GM12878 (cell line): Measurements from ENCODE around the gene PTPRF. TPM values are rescaled to one million over a fixed set of nuclear protein-coding genes. Genes with fewer than 3 reads are reported as not detected.

Source experiments
- ATAC-seq: fragments of 200-7000 bp; cut with Tn5 transposase; 3 replicates; pipeline ENCODE4 v1.9.1; 2020; ENCODE audit warnings: mild to moderate bottlenecking, moderate library complexity
- BruUV-seq: library from RNA; stranded (reverse); fragments of 400-500 nt; replicated peaks from 2 replicates; lab custom pipeline; 2021; lab: Mats Ljungman, UMichigan
- CTCF ChIA-PET: fragments of 300-600 bp; sonication (Branson Sonifier 250); formaldehyde crosslinking; extraction: SDS; loops from one replicate; lab custom pipeline; 2021; ENCODE audit warnings: inconsistent platforms; lab: Yijun Ruan, JAX
- POLR2A ChIA-PET: fragments of 350-600 bp; formaldehyde crosslinking; extraction: SDS; loops from one replicate; lab custom pipeline; 2021; ENCODE audit warnings: inconsistent platforms; lab: Charles Lee
- RAD21 ChIA-PET: fragments of 300-600 bp; sonication (Branson Sonifier 250); formaldehyde crosslinking; loops from one replicate; lab custom pipeline; 2023; ENCODE audit warnings: antibody characterized with exemption; ENCODE audit not compliant: unreplicated experiment; lab: Charles Lee
- SMC1A ChIA-PET: fragments of 300-600 bp; sonication (Branson Sonifier 250); formaldehyde crosslinking; loops from one replicate; lab custom pipeline; 2023; ENCODE audit not compliant: unreplicated experiment, uncharacterized antibody; lab: Charles Lee
- DNase-seq: peaks from one replicate; pipeline ENCODE4 v3.0.0-alpha.2; 2011; ENCODE audit warnings: low read depth, low spot score
- FAIRE-seq: peaks from 3 replicates; lab custom pipeline; 2011; peaks lifted over from hg19 to GRCh38; lab: Jason Lieb, UNC
- H2AFZ ChIP-seq: 2 replicates; pipeline ENCODE4 v1.6.0; 2011; ENCODE audit warnings: low read depth, low read length, control low read depth; ENCODE audit not compliant: control insufficient read depth
- H3K27ac ChIP-seq: 2 replicates; pipeline ENCODE4 v1.5.1; 2011; ENCODE audit warnings: control low read depth; ENCODE audit not compliant: control insufficient read depth, insufficient read depth
- H3K27me3 ChIP-seq, 2 experiments: replicated peaks in 1 of 2; 2 replicates each; pipeline versions ENCODE4 v1.6.0 to v1.6.1; 2011; ENCODE audit warnings: low read length in 1 of 2; ENCODE audit not compliant: control insufficient read depth in 2 of 2, insufficient read depth in 2 of 2
- H3K36me3 ChIP-seq, 2 experiments: 2 replicates each; pipeline ENCODE4 v1.5.1; 2011; ENCODE audit warnings: low read length in 1 of 2; ENCODE audit not compliant: control insufficient read depth in 2 of 2, insufficient read depth in 2 of 2
- H3K4me1 ChIP-seq: 2 replicates; pipeline ENCODE4 v1.6.1; 2011; ENCODE audit warnings: mild to moderate bottlenecking, low read length, moderate library complexity, mixed read lengths; ENCODE audit not compliant: control insufficient read depth, insufficient read depth
- H3K4me2 ChIP-seq: 2 replicates; pipeline ENCODE4 v1.6.0; 2011; ENCODE audit warnings: control low read depth; ENCODE audit not compliant: control insufficient read depth, insufficient read depth
- H3K4me3 ChIP-seq: fragments of 200-600 bp; sonication (generic); 2 replicates; pipeline ENCODE4 v1.5.1; 2016
- H3K79me2 ChIP-seq: 2 replicates; pipeline ENCODE4 v1.6.0; 2011; ENCODE audit warnings: low read length; ENCODE audit not compliant: control insufficient read depth, insufficient read depth
- H3K9ac ChIP-seq: 2 replicates; pipeline ENCODE4 v1.8.0; 2011; ENCODE audit warnings: low read length, control low read depth, mixed read lengths; ENCODE audit not compliant: control insufficient read depth, insufficient read depth
- H3K9me3 ChIP-seq: replicated peaks from 3 replicates; pipeline ENCODE4 v1.5.1; 2011; ENCODE audit warnings: mild to moderate bottlenecking, low read length; ENCODE audit not compliant: control insufficient read depth, insufficient read depth
- H4K20me1 ChIP-seq: 2 replicates; pipeline ENCODE4 v1.6.0; 2011; ENCODE audit not compliant: control insufficient read depth, insufficient read depth
- BCL3 ChIP-seq: IDR thresholded peaks from 2 replicates; pipeline ENCODE4 v1.6.1; 2011; ENCODE audit warnings: borderline replicate concordance, low read depth, mild to moderate bottlenecking, moderate library complexity, low read length; ENCODE audit not compliant: insufficient read depth, poor library complexity, severe bottlenecking
- CREB1 ChIP-seq: IDR thresholded peaks from 2 replicates; pipeline ENCODE4 v1.6.1; 2012; ENCODE audit warnings: low read depth, mild to moderate bottlenecking, inconsistent platforms
- E2F8 ChIP-seq: fragments of 450-650 bp; IDR thresholded peaks from 2 replicates; pipeline ENCODE4 v1.6.1; 2018; ENCODE audit warnings: mild to moderate bottlenecking, low read depth, moderate library complexity; ENCODE audit not compliant: partially characterized antibody
- EGR1 ChIP-seq, 2 experiments: IDR thresholded peaks; 1 replicate in 1 of 2; 2 replicates in 1 of 2; pipeline ENCODE4 v1.6.1; 2011 to 2012; ENCODE audit warnings: low read depth in 2 of 2, low read length in 2 of 2, borderline replicate concordance in 1 of 2, mild to moderate bottlenecking in 1 of 2, moderate library complexity in 1 of 2
- FOXK2 ChIP-seq: fragments of 450-650 bp; IDR thresholded peaks from 2 replicates; pipeline ENCODE4 v1.6.1; 2017; ENCODE audit warnings: mild to moderate bottlenecking, moderate library complexity
- HSF1 ChIP-seq: fragments of 150-350 bp; IDR thresholded peaks from 2 replicates; pipeline ENCODE4 v1.6.1; 2014; ENCODE audit warnings: mild to moderate bottlenecking, low read depth, low read length
- LARP7 ChIP-seq: fragments of 450-650 bp; IDR thresholded peaks from 2 replicates; pipeline ENCODE4 v1.6.1; 2017; ENCODE audit warnings: mild to moderate bottlenecking
- PAX5 ChIP-seq: IDR thresholded peaks from 2 replicates; pipeline ENCODE4 v1.6.1; 2011; ENCODE audit warnings: low read depth, low read length, borderline replicate concordance
- PKNOX1 ChIP-seq: fragments of 450-650 bp; IDR thresholded peaks from 2 replicates; pipeline ENCODE4 v1.6.1; 2016; ENCODE audit warnings: mild to moderate bottlenecking
- RB1 ChIP-seq: fragments of 450-650 bp; formaldehyde crosslinking; IDR thresholded peaks from 2 replicates; pipeline ENCODE4 v1.6.1; 2017; ENCODE audit warnings: mild to moderate bottlenecking, borderline replicate concordance
- SREBF1 ChIP-seq: IDR thresholded peaks from 2 replicates; pipeline ENCODE4 v1.6.1; 2012; ENCODE audit warnings: mild to moderate bottlenecking, low read length
- STAT3 ChIP-seq: IDR thresholded peaks from 2 replicates; pipeline ENCODE4 v1.6.1; 2011; ENCODE audit warnings: low read depth, low read length, improper control_type of control experiment
- TCF12 ChIP-seq: IDR thresholded peaks from 2 replicates; pipeline ENCODE4 v1.6.1; 2011; ENCODE audit warnings: low read depth, mild to moderate bottlenecking, low read length
- TCF3 ChIP-seq: IDR thresholded peaks from 2 replicates; pipeline ENCODE4 v1.6.1; 2012; ENCODE audit warnings: low read depth, mild to moderate bottlenecking, low read length, borderline replicate concordance; ENCODE audit not compliant: insufficient read depth
- WGBS: methylation state at CpG from one replicate; pipeline ENCODE4 v1.1.6; 2016; ENCODE audit warnings: low lambda C conversion rate; ENCODE audit not compliant: insufficient replicate concordance, insufficient coverage; ENCODE audit errors: missing lambda C conversion rate; 5-methylcytosine and 5-hydroxymethylcytosine counted together
- in situ Hi-C: fragments of 300-500 bp; cut with MboI; formaldehyde crosslinking; loops from 9 replicates; pipeline ENCODE4 v1.14.3; 2018; ENCODE audit warnings: mixed read lengths
- intact Hi-C: fragments of 100-400 bp; cut with micrococcal nuclease; formaldehyde crosslinking; loops from one replicate; pipeline ENCODE4 v1.14.2; 2022; ENCODE audit not compliant: unreplicated experiment
- polyA plus RNA-seq, 11 experiments: library from polyadenylated mRNA; depleted of rRNA in 4 of 11; unstranded in 6 of 11; stranded (reverse) in 5 of 11; fragments of >200 nt; fragmentation: Nextera tagmentation in 4 of 11; fragmentation: Illumina TruSeq in 1 of 11; extraction: Ambion mirVana in 4 of 11; extraction: Trizol in 1 of 11; gene quantifications; 1 replicate in 1 of 11; 2 replicates in 10 of 11; pipeline versions ENCODE4 v1.2.1 to v1.2.3, GENCODE V29; 2011 to 2016; ENCODE audit warnings: inconsistent platforms in 2 of 11, missing spikeins in 2 of 11, low read depth in 1 of 11
- total RNA-seq, 4 experiments: library from RNA; depleted of rRNA in 3 of 4; stranded (reverse); fragments of >200 nt in 3 of 4; fragmentation: Illumina TruSeq in 1 of 4; extraction: Trizol in 1 of 4; gene quantifications; 2 replicates each; pipeline versions ENCODE4 v1.2.1 to v1.2.3, GENCODE V29; 2013 to 2021

The PTPRF gene
- total and polyA plus RNA-seq, 10 of the 15 experiments (the other 5 are each of a cell fraction or from before 2014, with no cell fraction given): 0.04 to 2.6 (median 0.32) TPM

- in situ Hi-C loops: no loop called here
Measured at GRCh38 chr1:43659212-43660166, 128.8 kb downstream of the PTPRF start.

More at GRCh38 chr1:43659212-43660166, 128.8 kb downstream of the PTPRF start:
- ChIA-PET CTCF (interaction anchor here (0.8 to 1.5 kb wide), 3 partner anchors 44 to 275 kb away, joined by 3 to 4 read pairs (median 3); no protein-coding TSS in a partner anchor), POLR2A (interaction anchor here (0.6 to 3.3 kb wide), 2 partner anchors 9 to 283 kb away, joined by 3 to 21 read pairs; partner anchors contain the start of gene KDM4A), SMC1A (interaction anchor here (1.1 to 1.8 kb wide), 3 partner anchors 8 to 283 kb away, joined by 3 to 4 read pairs (median 3); partner anchors contain the start of gene KDM4A), RAD21 (no interaction called here)
- Histone ChIP-seq H3K79me2 (no peaks in the 10 kb centered on the region), H4K20me1 (no peaks in the 10 kb centered on the region), H3K27ac (no peak overlapping the region), H3K4me3 (no peak overlapping the region), H3K4me1 (peaks cover 13% of the 10 kb centered on the region), H3K36me3 (peaks cover 22 to 30% of the 10 kb centered on the region in 2 experiments), H3K9ac (no peak overlapping the region), H3K4me2 (no peak overlapping the region), H3K27me3 (no peaks in the 10 kb centered on the region), H3K9me3 (no peaks in the 10 kb centered on the region), H2AFZ (no peak overlapping the region)
- WGBS: 98% methylated on average over 14 of the region's 14 CpGs
- no peak for FAIRE-seq
- BruUV-seq: no TSS peak
- DNase-seq: no peak
- intact Hi-C loops: loop anchor here (10.0 kb wide), 1 partner anchor 435 kb away; no protein-coding TSS in a partner anchor
- TF ChIP-seq PAX5: no peak
- TF ChIP-seq E2F8: no peak
- no peak for TF ChIP-seq PKNOX1
- no peak for TF ChIP-seq FOXK2
- no peak for TF ChIP-seq LARP7
- TF ChIP-seq EGR1 (IDR thresholded peaks at IDR 0.05; ENCODE audit: borderline replicate concordance in 1 of 2, low read depth in 2 of 2, low read length in 2 of 2): no peak
- no peak for TF ChIP-seq HSF1
- TF ChIP-seq SREBF1: no peak
- TF ChIP-seq TCF12: no peak
- TF ChIP-seq STAT3: no peak
- TF ChIP-seq RB1: no peak
- TF ChIP-seq BCL3: no peak
- no peak for TF ChIP-seq CREB1
- TF ChIP-seq TCF3: no peak
- no peak for ATAC-seq
